WTC11 (cell line): ENCODE measurements around the gene MCEMP1.

Source experiments
- NFE2L1 ChIP-seq: sonication (generic); formaldehyde crosslinking; IDR thresholded peaks from 2 replicates; pipeline ENCODE4 v1.8.1; 2023; ENCODE audit warnings: missing genetic modification reagents
- TF ChIP-seq, protein P1 (sequence below): sonication (generic); formaldehyde crosslinking; IDR thresholded peaks from 2 replicates; pipeline ENCODE4 v1.8.1; 2022; ENCODE audit warnings: mild to moderate bottlenecking, moderate library complexity, missing genetic modification reagents
- TF ChIP-seq, protein P2 (sequence below): fragments of 250-450 bp; sonication (Bioruptor Pico); IDR thresholded peaks from 2 replicates; pipeline ENCODE4 v1.9.0; 2021; ENCODE audit warnings: moderate library complexity, mild to moderate bottlenecking, inconsistent platforms, borderline replicate concordance
- TF ChIP-seq, protein P3 (sequence below): sonication (generic); formaldehyde crosslinking; IDR thresholded peaks from 2 replicates; pipeline ENCODE4 v1.8.0; 2022; ENCODE audit warnings: mild to moderate bottlenecking, missing genetic modification reagents
- TF ChIP-seq, protein P4 (sequence below): fragments of 250-450 bp; sonication (Bioruptor Pico); IDR thresholded peaks from 2 replicates; pipeline ENCODE4 v1.9.0; 2021; ENCODE audit warnings: mild to moderate bottlenecking
- TF ChIP-seq, protein P5 (sequence below): sonication (generic); formaldehyde crosslinking; IDR thresholded peaks from 2 replicates; pipeline ENCODE4 v1.8.1; 2022; ENCODE audit warnings: missing genetic modification reagents, borderline replicate concordance
- TF ChIP-seq, protein P6 (sequence below): sonication (generic); formaldehyde crosslinking; IDR thresholded peaks from 2 replicates; pipeline ENCODE4 v1.8.1; 2023; ENCODE audit warnings: mild to moderate bottlenecking, missing genetic modification reagents, moderate library complexity
- TF ChIP-seq, protein P7 (sequence below): sonication (generic); formaldehyde crosslinking; IDR thresholded peaks from 2 replicates; pipeline ENCODE4 v1.8.1; 2023; ENCODE audit warnings: mild to moderate bottlenecking, missing genetic modification reagents
- TF ChIP-seq, protein P8 (sequence below): fragments of 200-600 bp; IDR thresholded peaks from 2 replicates; pipeline ENCODE4 v1.8.0; 2022; ENCODE audit warnings: antibody characterized with exemption

DNA sequence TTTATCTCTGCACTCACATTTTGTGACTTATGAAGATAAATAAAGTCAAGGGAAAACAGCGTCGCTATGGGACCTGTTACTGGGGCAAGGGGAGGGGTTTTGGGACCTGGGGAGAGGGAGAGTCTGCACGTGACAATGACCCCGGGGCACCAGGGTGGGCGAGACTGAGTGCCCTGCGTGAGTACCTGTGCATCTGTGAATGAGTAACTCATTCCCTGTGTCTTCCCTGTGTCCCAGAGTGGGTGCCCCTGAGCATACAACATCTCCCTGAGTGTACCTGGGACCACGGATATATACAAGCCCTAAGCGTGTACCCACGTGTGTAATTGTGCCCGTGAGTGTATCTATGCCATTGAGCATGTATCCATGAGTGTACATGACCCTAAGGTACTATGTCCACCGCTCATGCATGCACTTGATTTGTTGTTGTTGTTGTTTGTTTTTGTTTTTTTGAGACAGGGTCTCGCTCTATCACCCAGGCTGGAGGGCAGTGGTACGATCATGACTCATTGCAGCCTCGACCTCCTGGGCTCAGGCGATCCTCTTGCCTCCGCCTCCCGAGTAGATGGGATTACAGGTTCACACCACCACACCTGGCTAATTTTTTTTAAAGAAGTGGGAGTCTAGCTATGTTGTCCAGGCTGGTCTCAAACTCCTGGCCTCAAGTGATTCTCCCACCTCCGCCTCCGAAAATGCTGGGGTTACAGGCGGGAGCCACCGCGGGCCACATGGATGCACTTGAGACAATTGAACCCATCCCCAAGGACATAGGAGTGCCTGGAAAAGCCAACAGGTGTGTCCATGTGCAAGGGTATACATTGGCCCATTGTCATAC, 3.1 kb downstream of the MCEMP1 start:
- TF ChIP-seq, protein P1, sequence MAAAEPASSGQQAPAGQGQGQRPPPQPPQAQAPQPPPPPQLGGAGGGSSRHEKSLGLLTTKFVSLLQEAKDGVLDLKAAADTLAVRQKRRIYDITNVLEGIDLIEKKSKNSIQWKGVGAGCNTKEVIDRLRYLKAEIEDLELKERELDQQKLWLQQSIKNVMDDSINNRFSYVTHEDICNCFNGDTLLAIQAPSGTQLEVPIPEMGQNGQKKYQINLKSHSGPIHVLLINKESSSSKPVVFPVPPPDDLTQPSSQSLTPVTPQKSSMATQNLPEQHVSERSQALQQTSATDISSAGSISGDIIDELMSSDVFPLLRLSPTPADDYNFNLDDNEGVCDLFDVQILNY: no peak
- TF ChIP-seq, protein P2, sequence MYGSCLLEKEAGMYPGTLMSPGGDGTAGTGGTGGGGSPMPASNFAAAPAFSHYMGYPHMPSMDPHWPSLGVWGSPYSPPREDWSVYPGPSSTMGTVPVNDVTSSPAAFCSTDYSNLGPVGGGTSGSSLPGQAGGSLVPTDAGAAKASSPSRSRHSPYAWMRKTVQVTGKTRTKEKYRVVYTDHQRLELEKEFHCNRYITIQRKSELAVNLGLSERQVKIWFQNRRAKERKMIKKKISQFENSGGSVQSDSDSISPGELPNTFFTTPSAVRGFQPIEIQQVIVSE (CRISPR knock-in tag): no peak
- TF ChIP-seq, protein P3, sequence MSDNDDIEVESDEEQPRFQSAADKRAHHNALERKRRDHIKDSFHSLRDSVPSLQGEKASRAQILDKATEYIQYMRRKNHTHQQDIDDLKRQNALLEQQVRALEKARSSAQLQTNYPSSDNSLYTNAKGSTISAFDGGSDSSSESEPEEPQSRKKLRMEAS (CRISPR knock-in tag): no peak
- TF ChIP-seq NFE2L1 (CRISPR knock-in tag): no peak
- TF ChIP-seq, protein P4, sequence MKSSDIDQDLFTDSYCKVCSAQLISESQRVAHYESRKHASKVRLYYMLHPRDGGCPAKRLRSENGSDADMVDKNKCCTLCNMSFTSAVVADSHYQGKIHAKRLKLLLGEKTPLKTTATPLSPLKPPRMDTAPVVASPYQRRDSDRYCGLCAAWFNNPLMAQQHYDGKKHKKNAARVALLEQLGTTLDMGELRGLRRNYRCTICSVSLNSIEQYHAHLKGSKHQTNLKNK: no peak
- TF ChIP-seq, protein P5, sequence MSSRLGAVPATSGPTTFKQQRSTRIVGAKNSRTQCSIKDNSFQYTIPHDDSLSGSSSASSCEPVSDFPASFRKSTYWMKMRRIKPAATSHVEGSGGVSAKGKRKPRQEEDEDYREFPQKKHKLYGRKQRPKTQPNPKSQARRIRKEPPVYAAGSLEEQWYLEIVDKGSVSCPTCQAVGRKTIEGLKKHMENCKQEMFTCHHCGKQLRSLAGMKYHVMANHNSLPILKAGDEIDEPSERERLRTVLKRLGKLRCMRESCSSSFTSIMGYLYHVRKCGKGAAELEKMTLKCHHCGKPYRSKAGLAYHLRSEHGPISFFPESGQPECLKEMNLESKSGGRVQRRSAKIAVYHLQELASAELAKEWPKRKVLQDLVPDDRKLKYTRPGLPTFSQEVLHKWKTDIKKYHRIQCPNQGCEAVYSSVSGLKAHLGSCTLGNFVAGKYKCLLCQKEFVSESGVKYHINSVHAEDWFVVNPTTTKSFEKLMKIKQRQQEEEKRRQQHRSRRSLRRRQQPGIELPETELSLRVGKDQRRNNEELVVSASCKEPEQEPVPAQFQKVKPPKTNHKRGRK: no peak
- TF ChIP-seq, protein P6, sequence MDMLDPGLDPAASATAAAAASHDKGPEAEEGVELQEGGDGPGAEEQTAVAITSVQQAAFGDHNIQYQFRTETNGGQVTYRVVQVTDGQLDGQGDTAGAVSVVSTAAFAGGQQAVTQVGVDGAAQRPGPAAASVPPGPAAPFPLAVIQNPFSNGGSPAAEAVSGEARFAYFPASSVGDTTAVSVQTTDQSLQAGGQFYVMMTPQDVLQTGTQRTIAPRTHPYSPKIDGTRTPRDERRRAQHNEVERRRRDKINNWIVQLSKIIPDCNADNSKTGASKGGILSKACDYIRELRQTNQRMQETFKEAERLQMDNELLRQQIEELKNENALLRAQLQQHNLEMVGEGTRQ (CRISPR knock-in tag): no peak
- TF ChIP-seq, protein P7, sequence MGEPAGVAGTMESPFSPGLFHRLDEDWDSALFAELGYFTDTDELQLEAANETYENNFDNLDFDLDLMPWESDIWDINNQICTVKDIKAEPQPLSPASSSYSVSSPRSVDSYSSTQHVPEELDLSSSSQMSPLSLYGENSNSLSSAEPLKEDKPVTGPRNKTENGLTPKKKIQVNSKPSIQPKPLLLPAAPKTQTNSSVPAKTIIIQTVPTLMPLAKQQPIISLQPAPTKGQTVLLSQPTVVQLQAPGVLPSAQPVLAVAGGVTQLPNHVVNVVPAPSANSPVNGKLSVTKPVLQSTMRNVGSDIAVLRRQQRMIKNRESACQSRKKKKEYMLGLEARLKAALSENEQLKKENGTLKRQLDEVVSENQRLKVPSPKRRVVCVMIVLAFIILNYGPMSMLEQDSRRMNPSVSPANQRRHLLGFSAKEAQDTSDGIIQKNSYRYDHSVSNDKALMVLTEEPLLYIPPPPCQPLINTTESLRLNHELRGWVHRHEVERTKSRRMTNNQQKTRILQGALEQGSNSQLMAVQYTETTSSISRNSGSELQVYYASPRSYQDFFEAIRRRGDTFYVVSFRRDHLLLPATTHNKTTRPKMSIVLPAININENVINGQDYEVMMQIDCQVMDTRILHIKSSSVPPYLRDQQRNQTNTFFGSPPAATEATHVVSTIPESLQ: no peak
- TF ChIP-seq, protein P8, sequence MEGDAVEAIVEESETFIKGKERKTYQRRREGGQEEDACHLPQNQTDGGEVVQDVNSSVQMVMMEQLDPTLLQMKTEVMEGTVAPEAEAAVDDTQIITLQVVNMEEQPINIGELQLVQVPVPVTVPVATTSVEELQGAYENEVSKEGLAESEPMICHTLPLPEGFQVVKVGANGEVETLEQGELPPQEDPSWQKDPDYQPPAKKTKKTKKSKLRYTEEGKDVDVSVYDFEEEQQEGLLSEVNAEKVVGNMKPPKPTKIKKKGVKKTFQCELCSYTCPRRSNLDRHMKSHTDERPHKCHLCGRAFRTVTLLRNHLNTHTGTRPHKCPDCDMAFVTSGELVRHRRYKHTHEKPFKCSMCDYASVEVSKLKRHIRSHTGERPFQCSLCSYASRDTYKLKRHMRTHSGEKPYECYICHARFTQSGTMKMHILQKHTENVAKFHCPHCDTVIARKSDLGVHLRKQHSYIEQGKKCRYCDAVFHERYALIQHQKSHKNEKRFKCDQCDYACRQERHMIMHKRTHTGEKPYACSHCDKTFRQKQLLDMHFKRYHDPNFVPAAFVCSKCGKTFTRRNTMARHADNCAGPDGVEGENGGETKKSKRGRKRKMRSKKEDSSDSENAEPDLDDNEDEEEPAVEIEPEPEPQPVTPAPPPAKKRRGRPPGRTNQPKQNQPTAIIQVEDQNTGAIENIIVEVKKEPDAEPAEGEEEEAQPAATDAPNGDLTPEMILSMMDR: no peak
